ENCODE data around the gene PRMT7.

DNA sequence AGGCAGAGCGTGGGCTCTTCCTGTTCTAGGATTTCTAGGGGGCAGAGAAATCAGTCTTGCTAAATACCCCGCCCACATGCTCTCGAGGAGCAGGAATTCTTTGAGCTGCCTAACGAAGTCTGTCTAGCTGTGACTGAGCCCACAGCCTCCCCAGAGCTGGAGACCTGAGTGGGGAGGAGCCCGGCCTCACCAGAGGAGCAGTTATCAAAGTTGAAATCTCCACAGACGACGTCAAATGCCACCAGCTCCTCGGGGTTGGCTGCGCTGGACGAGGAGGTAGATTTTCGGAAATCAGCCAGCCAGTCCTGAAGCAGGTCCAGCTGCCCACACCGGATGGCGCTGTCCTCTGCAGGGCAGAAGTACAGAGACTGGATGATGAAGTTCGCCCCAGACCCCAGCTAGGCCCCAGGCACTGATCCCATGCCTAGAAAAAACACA, 53.8 kb downstream of the PRMT7 start:
- no peak for TF ChIP-seq CTCF (IDR thresholded peaks at IDR 0.05)
- no peak for TF ChIP-seq POLR2A (IDR thresholded peaks at IDR 0.05)
